ENCODE results near the gene INAFM1. TPM values are rescaled to one million over a fixed set of nuclear protein-coding genes. Genes with fewer than 3 reads are reported as not detected.

The INAFM1 gene
- total RNA-seq, 1 experiment from 2014 or later: 5.1 TPM

- Histone ChIP-seq H3K9me3 (ENCODE audit: low read length) (no peaks in the 10 kb centered on the region), H4K20me1 (ENCODE audit: low read length) (no peaks in the 10 kb centered on the region), H3K27me3 (ENCODE audit: low read length) (no peaks in the 10 kb centered on the region), H3K4me2 (ENCODE audit: low read length) (peak overlapping the region; percentile 88), H3F3A (ENCODE audit: low read length, unreplicated experiment) (no peaks in the 10 kb centered on the region), H3K79me2 (ENCODE audit: low read length) (no peaks in the 10 kb centered on the region), H3K9ac (ENCODE audit: low read length) (peak overlapping the region; percentile 56), H3K9me2 (replicated peaks; ENCODE audit: low read length) (no peaks in the 10 kb centered on the region), H3K27ac (ENCODE audit: low read length) (0 out of 2 replicates have a peak overlapping the region, but pooled peaks have one; percentile 13), H3K36me3 (ENCODE audit: low read depth, low read length) (no peaks in the 10 kb centered on the region), H2AFZ (ENCODE audit: low read length) (no peak overlapping the region), H3K4me1 (ENCODE audit: insufficient read depth, low read length) (peaks cover 29% of the 10 kb centered on the region), H3K4me3 (ENCODE audit: low read length) (peak overlapping the region; percentile 64)
- POLR2A ChIA-PET (ENCODE audit: unreplicated experiment): interaction anchor here (1.0 kb wide), 1 partner anchor 17 kb away, joined by 23 read pairs; no protein-coding TSS in a partner anchor
- intact Hi-C loops (cut with micrococcal nuclease): no loop called here
- BruUV-seq (replicated peaks): TSS peak; percentile 88
- ATAC-seq (0 out of 2 replicates have a peak, but pooled peaks have one; percentile 11), DNase-seq (peak; percentile 28)
- TF ChIP-seq CTCF (conservative IDR thresholded peaks at IDR 0.05; ENCODE audit: low read depth, low read length): no peak
- TF ChIP-seq EZH2 (IDR thresholded peaks at IDR 0.05; ENCODE audit: low read length, unreplicated experiment): no peak
- TF ChIP-seq EZH2phosphoT487 (IDR thresholded peaks at IDR 0.05; ENCODE audit: borderline replicate concordance, low read length): no peak
- CTCF ChIA-PET: interaction anchor here (0.6 to 1.3 kb wide), 4 partner anchors 18 to 123 kb away, joined by 6 to 9 read pairs (median 6); no protein-coding TSS in a partner anchor
Observed at GRCh38 chr19:47226426-47227351, 48.0 kb upstream of the INAFM1 start.

GRCh38 chr19:47227352-47228167 is 47.1 kb upstream of the INAFM1 start:
- Histone ChIP-seq H3K9me3 (ENCODE audit: low read length) (no peaks in the 10 kb centered on the region), H3K79me2 (ENCODE audit: low read length) (no peaks in the 10 kb centered on the region), H3K36me3 (ENCODE audit: low read depth, low read length) (no peaks in the 10 kb centered on the region), H3K4me3 (ENCODE audit: low read length) (peak overlapping the region; percentile 64), H3K27ac (ENCODE audit: low read length) (peak overlapping the region; percentile 46), H4K20me1 (ENCODE audit: low read length) (no peaks in the 10 kb centered on the region), H3F3A (ENCODE audit: low read length, unreplicated experiment) (no peaks in the 10 kb centered on the region), H2AFZ (ENCODE audit: low read length) (peak overlapping the region; percentile 53; the same call in 1 of the 2 replicates), H3K9me2 (replicated peaks; ENCODE audit: low read length) (no peaks in the 10 kb centered on the region), H3K27me3 (ENCODE audit: low read length) (no peaks in the 10 kb centered on the region), H3K4me1 (ENCODE audit: insufficient read depth, low read length) (peaks cover 37% of the 10 kb centered on the region), H3K4me2 (ENCODE audit: low read length) (peak overlapping the region; percentile 88), H3K9ac (ENCODE audit: low read length) (peak overlapping the region; percentile 35; the same call in 1 of the 2 replicates)
- no TSS peak for BruUV-seq (replicated peaks)
- ChIA-PET POLR2A (ENCODE audit: unreplicated experiment) (no interaction called here), CTCF (interaction anchor here (0.6 kb wide), 1 partner anchor 122 kb away, joined by 6 read pairs; no protein-coding TSS in a partner anchor)
- TF ChIP-seq CTCF (conservative IDR thresholded peaks at IDR 0.05; ENCODE audit: low read depth, low read length) (no peak), EZH2phosphoT487 (IDR thresholded peaks at IDR 0.05; ENCODE audit: borderline replicate concordance, low read length) (no peak), EZH2 (IDR thresholded peaks at IDR 0.05; ENCODE audit: low read length, unreplicated experiment) (no peak)
- ATAC-seq (peak; percentile 39), DNase-seq (peak; percentile 79)
- intact Hi-C loops (cut with micrococcal nuclease): no loop called here
